Panc1 (cell line): Measurements from ENCODE around the gene FBXO47. TPM values are rescaled to one million over a fixed set of nuclear protein-coding genes. Genes with fewer than 3 reads are reported as not detected.

Experiments
- ATAC-seq: fragments of 200-7000 bp; cut with Tn5 transposase; 2 replicates; pipeline ENCODE4 v1.9.1; 2020; ENCODE audit warnings: mild to moderate bottlenecking, moderate library complexity
- BruUV-seq: library from RNA; stranded (reverse); fragments of 400-500 nt; replicated peaks from 2 replicates; lab custom pipeline; 2021; lab: Mats Ljungman, UMichigan
- CTCF ChIA-PET: fragments of 300-600 bp; sonication (Branson Sonifier 250); formaldehyde crosslinking; loops from one replicate; lab custom pipeline; 2022; ENCODE audit warnings: antibody characterized with exemption; lab: Charles Lee
- POLR2A ChIA-PET: fragments of 300-600 bp; sonication (Branson Sonifier 250); formaldehyde crosslinking; loops from one replicate; lab custom pipeline; 2022; ENCODE audit warnings: antibody characterized with exemption; lab: Charles Lee
- DNase-seq: peaks from one replicate; pipeline ENCODE4 v3.0.0-alpha.2; 2010; ENCODE audit warnings: low read depth, low spot score
- H3K27ac ChIP-seq: 2 replicates; pipeline ENCODE4 v1.5.1; 2011; ENCODE audit warnings: mild to moderate bottlenecking, low read length, inconsistent platforms
- H3K27me3 ChIP-seq: fragments of 200-500 bp; sonication (Bioruptor generic); 2 replicates; pipeline ENCODE4 v1.6.0; 2014; ENCODE audit warnings: low read length, inconsistent platforms; ENCODE audit not compliant: control insufficient read depth, insufficient read depth
- H3K36me3 ChIP-seq: fragments of 200-500 bp; sonication (Bioruptor generic); 2 replicates; pipeline ENCODE4 v1.5.1; 2014; ENCODE audit warnings: inconsistent platforms, mild to moderate bottlenecking, low read length, moderate library complexity; ENCODE audit not compliant: control insufficient read depth, insufficient read depth
- H3K4me1 ChIP-seq: 2 replicates; pipeline ENCODE4 v1.5.1; 2011; ENCODE audit warnings: inconsistent platforms, mild to moderate bottlenecking, low read length, moderate library complexity; ENCODE audit not compliant: control insufficient read depth, insufficient read depth
- H3K4me3 ChIP-seq, 2 experiments: 2 replicates each; pipeline ENCODE4 v1.5.1; 2011 to 2012; ENCODE audit warnings: low read depth in 2 of 2, low read length in 2 of 2, mild to moderate bottlenecking in 2 of 2, inconsistent platforms in 1 of 2, moderate library complexity in 1 of 2
- H3K9me3 ChIP-seq: fragments of 200-500 bp; sonication (Bioruptor generic); 2 replicates; pipeline ENCODE4 v1.5.1; 2014; ENCODE audit warnings: low read depth, mild to moderate bottlenecking, inconsistent platforms, low read length, moderate library complexity; ENCODE audit not compliant: control insufficient read depth, insufficient read depth
- CTCF ChIP-seq: fragments of 450-650 bp; IDR thresholded peaks from 2 replicates; pipeline ENCODE4 v1.5.1; 2017; ENCODE audit warnings: mild to moderate bottlenecking
- POLR2AphosphoS5 ChIP-seq: IDR thresholded peaks from 2 replicates; pipeline ENCODE4 v1.6.1; 2012; ENCODE audit warnings: mild to moderate bottlenecking, low read depth, low read length, moderate library complexity
- REST ChIP-seq, 2 experiments: IDR thresholded peaks; 2 replicates each; pipeline ENCODE4 v1.6.1; 2011 to 2012; ENCODE audit warnings: low read depth in 2 of 2, control low read depth in 1 of 2, low read length in 1 of 2, mild to moderate bottlenecking in 1 of 2, moderate library complexity in 1 of 2; ENCODE audit not compliant: insufficient read depth in 1 of 2
- SIN3A ChIP-seq: IDR thresholded peaks from 2 replicates; pipeline ENCODE4 v1.6.1; 2012; ENCODE audit warnings: low read depth, mild to moderate bottlenecking, low read length, moderate library complexity, borderline replicate concordance; ENCODE audit not compliant: insufficient read depth
- TCF7L2 ChIP-seq: IDR thresholded peaks from 2 replicates; pipeline ENCODE4 v1.6.1; 2011; ENCODE audit warnings: mild to moderate bottlenecking, low read depth, low read length, inconsistent platforms
- in situ Hi-C: cut with HindIII; loops from 2 replicates; pipeline ENCODE4 v1.10.0; 2016; ENCODE audit warnings: low sequenced_read_pairs, low pct_unique_long_range_greater_than_20kb
- intact Hi-C: fragments of 100-400 bp; cut with micrococcal nuclease; formaldehyde crosslinking; loops from one replicate; pipeline ENCODE4 v1.10.0; 2022; ENCODE audit not compliant: unreplicated experiment
- total RNA-seq: library from RNA; stranded (reverse); gene quantifications from one replicate; pipeline ENCODE4 v1.2.1, GENCODE V29; 2021; ENCODE audit not compliant: unreplicated experiment

FBXO47 gene
- total RNA-seq, 1 experiment from 2014 or later = not detected

DNA sequence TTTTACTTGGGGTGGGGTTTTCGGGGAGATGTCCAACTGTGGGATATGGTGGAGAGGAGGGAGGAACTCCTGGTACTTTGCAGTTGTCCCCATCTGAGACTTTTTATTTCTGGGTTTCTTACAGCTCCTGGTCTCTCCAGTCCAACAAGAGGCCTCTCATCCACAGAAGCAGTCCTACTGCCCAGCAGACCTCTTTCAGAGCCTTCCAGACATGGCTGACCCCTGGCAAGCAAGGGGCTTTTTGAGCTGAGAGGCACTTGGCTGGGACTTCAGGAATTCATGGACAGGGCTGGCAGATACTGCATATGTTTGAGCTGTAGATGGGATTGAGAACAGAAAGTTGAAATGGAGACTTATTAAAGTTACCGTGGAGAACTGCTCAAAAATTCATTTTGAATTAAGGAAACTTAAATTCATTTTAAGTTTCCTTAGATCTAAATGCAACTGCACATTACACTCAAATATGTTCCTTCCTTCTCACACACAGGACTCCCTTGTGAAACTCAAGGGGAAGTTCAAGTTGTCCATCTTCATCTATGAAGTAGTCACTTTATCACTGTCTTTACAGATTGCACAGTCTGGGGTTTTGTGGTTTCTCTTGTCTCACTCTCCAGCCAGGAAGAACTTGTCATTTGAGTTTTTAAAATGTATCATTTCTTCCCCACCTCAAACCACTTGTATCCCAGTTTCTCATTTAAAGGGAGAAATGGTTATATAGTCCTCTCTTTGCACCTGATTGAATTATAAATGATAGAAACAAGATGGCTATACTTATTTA lies 40.7 kb downstream of the FBXO47 start:
- ATAC-seq = no peak
- POLR2A ChIA-PET = interaction anchor here (0.7 kb wide), 1 partner anchor 13 kb away, joined by 3 read pairs; no protein-coding TSS in a partner anchor
- H3K4me3 ChIP-seq = peak overlapping the region in 1 of 2 experiments; percentile 25; a peak in 1 of 4 replicates

More for the DNA sequence above, 40.7 kb downstream of the FBXO47 start:
- Histone ChIP-seq H3K4me1 (no peaks in the 10 kb centered on the region), H3K9me3 (no peaks in the 10 kb centered on the region), H3K27ac (no peak overlapping the region), H3K27me3 (no peaks in the 10 kb centered on the region), H3K36me3 (no peaks in the 10 kb centered on the region)
- intact Hi-C loops (no loop called here), in situ Hi-C loops (no loop called here)
- TF ChIP-seq REST (IDR thresholded peaks at IDR 0.05; ENCODE audit: insufficient read depth in 1 of 2, low read depth in 2 of 2, low read length in 1 of 2) = no peak
- TF ChIP-seq TCF7L2 = no peak
- no peak for TF ChIP-seq POLR2AphosphoS5
- TF ChIP-seq CTCF = no peak
- no peak for TF ChIP-seq SIN3A
- CTCF ChIA-PET = no interaction called here
- no peak for DNase-seq
- BruUV-seq = no TSS peak
